HepG2 (cell line): ENCODE data around the gene CPB2. TPM values are rescaled to one million over a fixed set of nuclear protein-coding genes. Genes with fewer than 3 reads are reported as not detected.

Experiments
- ATAC-seq: fragments of 200-7000 bp; cut with Tn5 transposase; 3 replicates; pipeline ENCODE4 v1.9.1; 2020; ENCODE audit warnings: mild to moderate bottlenecking, moderate library complexity
- BruUV-seq: library from RNA; stranded (reverse); fragments of 400-500 nt; replicated peaks from 2 replicates; lab custom pipeline; 2021; lab: Mats Ljungman, UMichigan
- CTCF ChIA-PET: fragments of 300-600 bp; formaldehyde crosslinking; extraction: SDS; loops from one replicate; lab custom pipeline; 2021; ENCODE audit warnings: low total read pairs, inconsistent platforms, low intra/inter-chr PET ratio; lab: Yijun Ruan, JAX
- POLR2A ChIA-PET: fragments of 350-600 bp; sonication (Branson Sonifier 250); formaldehyde crosslinking; loops from one replicate; lab custom pipeline; 2020; ENCODE audit warnings: antibody characterized with exemption, inconsistent platforms; lab: Yijun Ruan, JAX
- DNase-seq: peaks from one replicate; pipeline ENCODE4 v3.0.0-alpha.2; 2015; ENCODE audit warnings: low spot score
- FAIRE-seq: peaks from 3 replicates; lab custom pipeline; 2011; peaks lifted over from hg19 to GRCh38; lab: Jason Lieb, UNC
- H2AFZ ChIP-seq: one replicate; pipeline ENCODE4 v1.6.1; 2011; ENCODE audit warnings: low read length, inconsistent platforms
- H3K27ac ChIP-seq: fragments of 300-600 bp; 3 replicates; pipeline ENCODE4 v1.8.0; 2011; ENCODE audit warnings: mixed run types, mild to moderate bottlenecking, mixed read lengths, low read length, inconsistent platforms; ENCODE audit not compliant: insufficient read depth; ENCODE audit errors: extremely low read length
- H3K27me3 ChIP-seq, 2 experiments: fragments of 200-600 bp in 1 of 2; 2 replicates in 1 of 2; 3 replicates in 1 of 2; pipeline versions ENCODE4 v1.6.0 to v1.8.0; 2011; ENCODE audit warnings: low read length in 2 of 2, mild to moderate bottlenecking in 2 of 2, moderate library complexity in 2 of 2, inconsistent platforms in 1 of 2; ENCODE audit not compliant: insufficient read depth in 2 of 2, control insufficient read depth in 1 of 2
- H3K36me3 ChIP-seq, 2 experiments: fragments of 200-600 bp in 1 of 2; replicated peaks in 1 of 2; 2 replicates in 1 of 2; 3 replicates in 1 of 2; pipeline versions ENCODE4 v1.5.1 to v1.8.0; 2011; ENCODE audit warnings: low read length in 2 of 2, inconsistent platforms in 1 of 2; ENCODE audit not compliant: insufficient read depth in 2 of 2, control insufficient read depth in 1 of 2
- H3K4me1 ChIP-seq: 2 replicates; pipeline ENCODE4 v1.5.1; 2012; ENCODE audit warnings: low read length, inconsistent platforms; ENCODE audit not compliant: insufficient read depth
- H3K4me2 ChIP-seq: 2 replicates; pipeline ENCODE4 v1.6.0; 2011; ENCODE audit warnings: low read depth, low read length, inconsistent platforms
- H3K4me3 ChIP-seq, 3 experiments: fragments of 200-600 bp in 1 of 3; sonication (generic), shearing (Covaris generic) in 1 of 3; replicated peaks in 1 of 3; 2 replicates each; pipeline ENCODE4 v1.5.1; 2011 to 2016; ENCODE audit warnings: low read length in 3 of 3, inconsistent platforms in 2 of 3, low read depth in 2 of 3, mild to moderate bottlenecking in 2 of 3, control low read depth in 1 of 3, mixed read lengths in 1 of 3; ENCODE audit not compliant: insufficient read depth in 1 of 3
- H3K79me2 ChIP-seq: one replicate; pipeline ENCODE4 v1.6.1; 2011; ENCODE audit warnings: low read length, inconsistent platforms; ENCODE audit not compliant: insufficient read depth
- H3K9ac ChIP-seq: 2 replicates; pipeline ENCODE4 v1.6.0; 2011; ENCODE audit warnings: mild to moderate bottlenecking, low read depth, low read length, inconsistent platforms; ENCODE audit not compliant: insufficient read depth
- H3K9me3 ChIP-seq: 2 replicates; pipeline ENCODE4 v1.5.1; 2012; ENCODE audit warnings: mild to moderate bottlenecking, low read length
- H4K20me1 ChIP-seq: 2 replicates; pipeline ENCODE4 v1.6.0; 2011; ENCODE audit warnings: inconsistent platforms, mild to moderate bottlenecking, low read length, moderate library complexity; ENCODE audit not compliant: insufficient read depth
- ATF1 ChIP-seq: IDR thresholded peaks from 2 replicates; pipeline ENCODE4 v1.6.1; 2016; ENCODE audit warnings: mild to moderate bottlenecking, control low read depth
- BORCS8-MEF2B ChIP-seq: sonication (generic); formaldehyde crosslinking; IDR thresholded peaks from 2 replicates; pipeline ENCODE4 v1.8.0; 2022; ENCODE audit warnings: mild to moderate bottlenecking, missing genetic modification reagents
- CENPX ChIP-seq: sonication (generic); formaldehyde crosslinking; IDR thresholded peaks from 2 replicates; pipeline ENCODE4 v1.9.0; 2021; ENCODE audit warnings: mild to moderate bottlenecking, missing genetic modification reagents, moderate library complexity
- ELF4 ChIP-seq: sonication (generic); formaldehyde crosslinking; IDR thresholded peaks from 2 replicates; pipeline ENCODE4 v1.5.0; 2020; ENCODE audit warnings: missing genetic modification reagents, mild to moderate bottlenecking, moderate library complexity, borderline replicate concordance
- KLF9 ChIP-seq: IDR thresholded peaks from 2 replicates; pipeline ENCODE4 v1.6.1; 2016; ENCODE audit warnings: low read depth
- PITX1 ChIP-seq: sonication (generic); formaldehyde crosslinking; IDR thresholded peaks from 2 replicates; pipeline ENCODE4 v1.5.1; 2020; ENCODE audit warnings: mild to moderate bottlenecking, missing genetic modification reagents
- PLRG1 ChIP-seq: fragments of 450-650 bp; conservative IDR thresholded peaks from 2 replicates; pipeline ENCODE4 v1.6.1; 2016
- RAD21 ChIP-seq: fragments of 450-650 bp; formaldehyde crosslinking; IDR thresholded peaks from 2 replicates; pipeline ENCODE4 v1.5.0; 2020; ENCODE audit warnings: mild to moderate bottlenecking
- RBFOX2 ChIP-seq: fragments of 200-400 bp; formaldehyde crosslinking; IDR thresholded peaks from 2 replicates; pipeline ENCODE4 v1.6.1; 2017; ENCODE audit warnings: low read depth, mild to moderate bottlenecking, low read length
- TBX3 ChIP-seq: fragments of 450-650 bp; IDR thresholded peaks from 2 replicates; pipeline ENCODE4 v1.6.1; 2017; ENCODE audit warnings: antibody characterized with exemption, mild to moderate bottlenecking, inconsistent platforms, borderline replicate concordance
- TEAD3 ChIP-seq: optimal IDR thresholded peaks from 2 replicates; pipeline ENCODE3; 2016; ENCODE audit warnings: borderline replicate concordance
- ZNF232 ChIP-seq: sonication (generic); formaldehyde crosslinking; IDR thresholded peaks from 2 replicates; pipeline ENCODE4 v1.4.0; 2020; ENCODE audit warnings: missing genetic modification reagents, borderline replicate concordance
- ZNF256 ChIP-seq: sonication (generic); formaldehyde crosslinking; conservative IDR thresholded peaks from 2 replicates; pipeline ENCODE4 v1.4.0; 2020; ENCODE audit warnings: missing genetic modification reagents
- ZNF282 ChIP-seq: fragments of 450-650 bp; IDR thresholded peaks from 2 replicates; pipeline ENCODE4 v1.6.1; 2018; ENCODE audit not compliant: partially characterized antibody
- ZNF552 ChIP-seq: sonication (generic); formaldehyde crosslinking; IDR thresholded peaks from 2 replicates; pipeline ENCODE4 v1.9.0; 2022; ENCODE audit warnings: missing genetic modification reagents, mild to moderate bottlenecking, borderline replicate concordance
- WGBS: methylation state at CpG from one replicate; pipeline ENCODE4 v1.1.6; 2017; ENCODE audit warnings: low lambda C conversion rate; 5-methylcytosine and 5-hydroxymethylcytosine counted together
- in situ Hi-C: cut with HindIII; loops from 2 replicates; pipeline ENCODE4 v1.10.0; 2017; ENCODE audit warnings: low pct_unique_long_range_greater_than_20kb; ENCODE audit not compliant: extremely low pct_ligation_motif_present
- intact Hi-C: fragments of 100-400 bp; cut with micrococcal nuclease; formaldehyde crosslinking; loops from one replicate; pipeline ENCODE4 v1.10.0; 2022; ENCODE audit not compliant: unreplicated experiment
- polyA plus RNA-seq, 8 experiments: library from polyadenylated mRNA; depleted of rRNA in 3 of 8; stranded (reverse) in 7 of 8; unstranded in 1 of 8; fragments of >200 nt; fragmentation: Illumina TruSeq in 4 of 8; extraction: Trizol in 4 of 8; gene quantifications; 2 replicates each; pipeline versions ENCODE4 v1.2.1 to v1.2.3, GENCODE V29; 2011 to 2016; ENCODE audit warnings: low read depth in 4 of 8, missing spikeins in 1 of 8, mixed read lengths in 1 of 8; ENCODE audit not compliant: insufficient read depth in 1 of 8
- total RNA-seq, 5 experiments: library from RNA; depleted of rRNA; stranded (reverse); fragments of >200 nt; fragmentation: Illumina TruSeq; extraction: Trizol; gene quantifications; 2 replicates each; pipeline ENCODE4 v1.2.3, GENCODE V29; 2016; ENCODE audit warnings: low read depth in 1 of 5
- TF ChIP-seq, protein P1 (sequence below): sonication (generic); formaldehyde crosslinking; IDR thresholded peaks from 2 replicates; pipeline ENCODE4 v1.4.0; 2020; ENCODE audit warnings: mild to moderate bottlenecking, missing genetic modification reagents
- TF ChIP-seq, protein P2 (sequence below): sonication (generic); formaldehyde crosslinking; IDR thresholded peaks from 2 replicates; pipeline ENCODE4 v1.8.0; 2022; ENCODE audit warnings: missing genetic modification reagents, mild to moderate bottlenecking, borderline replicate concordance
- TF ChIP-seq, protein P3 (sequence below): IDR thresholded peaks from 2 replicates; pipeline ENCODE4 v1.6.1; 2018; ENCODE audit warnings: missing genetic modification reagents

The CPB2 gene
- total and polyA plus RNA-seq, 2 of the 13 experiments (the other 11 are each of a cell fraction or from before 2014, with no cell fraction given), result 125 to 140 TPM

DNA sequence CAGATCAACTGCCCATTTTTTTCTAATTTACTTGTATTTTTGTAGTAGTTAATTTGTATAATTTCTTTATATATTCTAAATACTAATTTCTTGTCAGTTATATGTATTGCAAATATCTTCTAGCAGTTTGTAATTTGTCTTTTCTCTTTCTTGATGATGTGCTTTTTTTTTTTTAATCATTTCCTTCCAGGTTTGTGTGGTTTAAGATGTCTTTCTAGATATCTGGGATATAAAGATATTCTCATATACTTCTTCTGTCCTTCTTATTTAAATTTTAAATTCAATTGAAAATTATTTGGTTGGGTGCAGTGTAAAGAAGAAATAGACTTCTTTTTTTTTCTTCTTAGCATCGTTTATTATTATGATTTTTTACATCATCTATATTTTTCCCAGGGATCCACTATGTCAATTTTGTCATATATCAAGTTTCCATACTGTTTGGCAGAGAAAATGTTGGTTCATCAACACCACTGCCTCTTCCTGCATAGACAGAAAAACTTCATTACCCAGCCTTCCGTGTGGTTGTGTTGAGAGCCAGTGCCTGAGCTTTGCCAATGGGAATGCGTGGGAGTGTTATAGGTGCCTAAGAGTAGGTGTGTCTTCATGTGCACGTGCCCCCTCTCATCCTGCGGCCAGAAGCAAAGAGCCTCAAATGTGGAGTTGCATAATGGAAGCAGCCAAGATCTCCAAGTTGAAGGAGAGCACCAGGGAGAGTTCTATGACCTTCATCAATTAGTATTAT, 15.8 kb downstream of the CPB2 start:
- intact Hi-C loops, result no loop called here
- CTCF ChIA-PET, result no interaction called here
- Histone ChIP-seq H3K4me1 (0 out of 2 replicates have a peak, but pooled peaks cover under 1% of the 10 kb centered on the region), H3K4me2 (no peak overlapping the region), H3K4me3 (no peak overlapping the region), H3K27ac (no peak overlapping the region), H3K9ac (no peak overlapping the region), H3K9me3 (no peaks in the 10 kb centered on the region), H2AFZ (no peak overlapping the region), H3K36me3 (peaks cover 10 to 37% of the 10 kb centered on the region in 2 experiments; a peak in 4 of 5 replicates), H4K20me1 (no peaks in the 10 kb centered on the region), H3K27me3 (no peaks in the 10 kb centered on the region), H3K79me2 (peaks cover 36% of the 10 kb centered on the region)
- FAIRE-seq (no peak), ATAC-seq (no peak), DNase-seq (no peak)
- WGBS, result over 99% methylated on average over 5 of the region's 5 CpGs
- no TSS peak for BruUV-seq
- in situ Hi-C loops, result no loop called here
- TF ChIP-seq TBX3 (no peak), RAD21 (no peak)
- TF ChIP-seq, protein P1, sequence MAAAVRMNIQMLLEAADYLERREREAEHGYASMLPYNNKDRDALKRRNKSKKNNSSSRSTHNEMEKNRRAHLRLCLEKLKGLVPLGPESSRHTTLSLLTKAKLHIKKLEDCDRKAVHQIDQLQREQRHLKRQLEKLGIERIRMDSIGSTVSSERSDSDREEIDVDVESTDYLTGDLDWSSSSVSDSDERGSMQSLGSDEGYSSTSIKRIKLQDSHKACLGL, result no peak
- POLR2A ChIA-PET, result no interaction called here

DNA sequence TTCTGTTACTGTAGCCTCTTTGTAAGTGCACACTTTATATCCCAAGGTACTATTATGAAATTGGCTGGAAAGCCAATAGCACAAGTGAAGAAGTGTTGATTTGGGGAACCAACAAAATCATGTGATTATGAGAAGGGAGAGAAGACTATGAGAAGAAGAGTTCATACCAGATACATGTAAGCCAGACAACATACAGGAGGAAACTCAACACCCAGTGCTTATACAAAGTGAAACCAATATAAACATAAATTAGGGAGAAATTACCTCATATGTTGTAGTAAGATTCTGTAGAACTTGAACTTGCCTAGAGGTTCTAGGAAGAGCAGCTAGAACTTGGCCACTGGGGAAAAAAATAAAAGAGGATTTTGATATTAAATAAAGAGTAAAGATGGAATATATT, 17.4 kb downstream of the CPB2 start:
- ATAC-seq (no peak), DNase-seq (no peak), FAIRE-seq (no peak)
- no peaks in the 10 kb centered on the region for H3K9me3 ChIP-seq
- no TSS peak for BruUV-seq
- no peaks in the 10 kb centered on the region for H3K4me1 ChIP-seq
- peaks cover 23% of the 10 kb centered on the region for H3K79me2 ChIP-seq
- no peak overlapping the region for H3K9ac ChIP-seq
- H3K36me3 ChIP-seq, result peaks cover 13 to 50% of the 10 kb centered on the region in 2 experiments
- intact Hi-C loops (no loop called here), in situ Hi-C loops (no loop called here)
- POLR2A ChIA-PET, result no interaction called here
- H3K27ac ChIP-seq, result no peak overlapping the region
- CTCF ChIA-PET, result no interaction called here
- no peaks in the 10 kb centered on the region for H4K20me1 ChIP-seq
- no peak overlapping the region for H3K4me3 ChIP-seq
- no peaks in the 10 kb centered on the region for H3K27me3 ChIP-seq
- no peak overlapping the region for H2AFZ ChIP-seq
- no peak overlapping the region for H3K4me2 ChIP-seq
- TF ChIP-seq, protein P2, sequence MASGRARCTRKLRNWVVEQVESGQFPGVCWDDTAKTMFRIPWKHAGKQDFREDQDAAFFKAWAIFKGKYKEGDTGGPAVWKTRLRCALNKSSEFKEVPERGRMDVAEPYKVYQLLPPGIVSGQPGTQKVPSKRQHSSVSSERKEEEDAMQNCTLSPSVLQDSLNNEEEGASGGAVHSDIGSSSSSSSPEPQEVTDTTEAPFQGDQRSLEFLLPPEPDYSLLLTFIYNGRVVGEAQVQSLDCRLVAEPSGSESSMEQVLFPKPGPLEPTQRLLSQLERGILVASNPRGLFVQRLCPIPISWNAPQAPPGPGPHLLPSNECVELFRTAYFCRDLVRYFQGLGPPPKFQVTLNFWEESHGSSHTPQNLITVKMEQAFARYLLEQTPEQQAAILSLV (CRISPR knock-in tag), result no peak
- TF ChIP-seq CENPX (CRISPR knock-in tag), result no peak
- no peak for TF ChIP-seq ZNF552
- TF ChIP-seq ZNF256 (CRISPR knock-in tag), result no peak
- no peak for TF ChIP-seq PLRG1
- no peak for TF ChIP-seq KLF9
- no peak for TF ChIP-seq PITX1 (CRISPR knock-in tag)
- TF ChIP-seq BORCS8-MEF2B (CRISPR knock-in tag), result no peak
- TF ChIP-seq TEAD3 (CRISPR knock-in tag), result no peak
- TF ChIP-seq ZNF282, result no peak
- TF ChIP-seq, protein P3, sequence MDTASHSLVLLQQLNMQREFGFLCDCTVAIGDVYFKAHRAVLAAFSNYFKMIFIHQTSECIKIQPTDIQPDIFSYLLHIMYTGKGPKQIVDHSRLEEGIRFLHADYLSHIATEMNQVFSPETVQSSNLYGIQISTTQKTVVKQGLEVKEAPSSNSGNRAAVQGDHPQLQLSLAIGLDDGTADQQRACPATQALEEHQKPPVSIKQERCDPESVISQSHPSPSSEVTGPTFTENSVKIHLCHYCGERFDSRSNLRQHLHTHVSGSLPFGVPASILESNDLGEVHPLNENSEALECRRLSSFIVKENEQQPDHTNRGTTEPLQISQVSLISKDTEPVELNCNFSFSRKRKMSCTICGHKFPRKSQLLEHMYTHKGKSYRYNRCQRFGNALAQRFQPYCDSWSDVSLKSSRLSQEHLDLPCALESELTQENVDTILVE (CRISPR knock-in tag), result no peak
- TF ChIP-seq ELF4, result no peak
- no peak for TF ChIP-seq ZNF232 (CRISPR knock-in tag)
- TF ChIP-seq RBFOX2, result no peak
- no peak for TF ChIP-seq ATF1 (CRISPR knock-in tag)
